Epithelial cell of esophagus (primary cell): ENCODE results near the gene TCEAL4.
"Not testable (repeated sequence)": the region's sequence is repeated elsewhere in the genome, so short reads cannot be mapped to it uniquely, and the experiment has no call there.

ENCODE experiments used
- DNase-seq: peaks from one replicate; pipeline ENCODE4 v3.0.0; 2010; ENCODE audit warnings: low read depth
- H3K4me3 ChIP-seq: 2 replicates; pipeline ENCODE4 v1.5.1; 2011; ENCODE audit warnings: mild to moderate bottlenecking, low read length, control low read depth
- TF ChIP-seq, protein P1 (sequence below): IDR thresholded peaks from 2 replicates; pipeline ENCODE4 v1.5.1; 2011; ENCODE audit warnings: low read depth, mild to moderate bottlenecking, low read length, control low read depth, inconsistent platforms; ENCODE audit not compliant: insufficient read depth; ENCODE audit errors: missing control alignments

The TCEAL4 gene

GRCh38 chrX:103584596-103584995 lies 719 bp upstream of the TCEAL4 start:
- no peak for DNase-seq
- TF ChIP-seq, protein P1, sequence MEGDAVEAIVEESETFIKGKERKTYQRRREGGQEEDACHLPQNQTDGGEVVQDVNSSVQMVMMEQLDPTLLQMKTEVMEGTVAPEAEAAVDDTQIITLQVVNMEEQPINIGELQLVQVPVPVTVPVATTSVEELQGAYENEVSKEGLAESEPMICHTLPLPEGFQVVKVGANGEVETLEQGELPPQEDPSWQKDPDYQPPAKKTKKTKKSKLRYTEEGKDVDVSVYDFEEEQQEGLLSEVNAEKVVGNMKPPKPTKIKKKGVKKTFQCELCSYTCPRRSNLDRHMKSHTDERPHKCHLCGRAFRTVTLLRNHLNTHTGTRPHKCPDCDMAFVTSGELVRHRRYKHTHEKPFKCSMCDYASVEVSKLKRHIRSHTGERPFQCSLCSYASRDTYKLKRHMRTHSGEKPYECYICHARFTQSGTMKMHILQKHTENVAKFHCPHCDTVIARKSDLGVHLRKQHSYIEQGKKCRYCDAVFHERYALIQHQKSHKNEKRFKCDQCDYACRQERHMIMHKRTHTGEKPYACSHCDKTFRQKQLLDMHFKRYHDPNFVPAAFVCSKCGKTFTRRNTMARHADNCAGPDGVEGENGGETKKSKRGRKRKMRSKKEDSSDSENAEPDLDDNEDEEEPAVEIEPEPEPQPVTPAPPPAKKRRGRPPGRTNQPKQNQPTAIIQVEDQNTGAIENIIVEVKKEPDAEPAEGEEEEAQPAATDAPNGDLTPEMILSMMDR = no peak
- H3K4me3 ChIP-seq = no peak overlapping the region

- peak; percentile 20 for DNase-seq
- TF ChIP-seq, protein P1 = no peak
- H3K4me3 ChIP-seq = peak overlapping the region; percentile 68
These were observed 965 bp downstream of the TCEAL4 start for GRCh38 chrX:103586314-103586646.

GRCh38 chrX:103586659-103587058 lies 1.3 kb downstream of the TCEAL4 start:
- no peak overlapping the region for H3K4me3 ChIP-seq
- DNase-seq = no peak
- TF ChIP-seq, protein P1 = no peak

DNA sequence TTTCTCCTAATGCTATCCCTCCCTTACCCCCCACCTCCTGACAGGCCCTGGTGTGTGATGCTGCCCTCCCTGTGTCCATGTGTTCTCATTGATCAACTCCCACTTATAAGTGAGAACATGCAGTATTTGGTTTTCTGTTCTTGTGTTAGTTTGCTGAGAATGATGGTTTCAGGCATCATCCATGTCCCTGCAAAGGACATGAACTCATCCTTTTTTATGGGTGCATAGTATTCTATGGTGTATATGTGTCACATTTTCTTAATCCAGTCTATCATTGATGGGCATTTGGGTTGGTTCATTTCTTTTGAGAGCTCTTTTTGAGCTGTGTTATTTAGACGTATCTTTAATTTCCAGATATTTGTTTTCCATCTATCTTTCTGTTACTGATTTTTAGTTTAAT lies 7.0 kb downstream of the TCEAL4 start:
- not testable (repeated sequence) for DNase-seq, H3K4me3 ChIP-seq

- not testable (repeated sequence) for H3K4me3 ChIP-seq, DNase-seq
These were observed 9.9 kb downstream of the TCEAL4 start for GRCh38 chrX:103595202-103595601.

- peak; percentile 25 for DNase-seq
- TF ChIP-seq, protein P1 = no peak
- peak within 1 kb of the TSS; percentile 56 for H3K4me3 ChIP-seq
These were observed 22.3 kb downstream of the TCEAL4 start, which contains the start of gene TCEAL3 for GRCh38 chrX:103607364-103608305. Gene TCEAL3, plus strand, starts transcription at chrX:103607963. Its CDS starts 1,102 bp downstream, at chrX:103609065.

DNA sequence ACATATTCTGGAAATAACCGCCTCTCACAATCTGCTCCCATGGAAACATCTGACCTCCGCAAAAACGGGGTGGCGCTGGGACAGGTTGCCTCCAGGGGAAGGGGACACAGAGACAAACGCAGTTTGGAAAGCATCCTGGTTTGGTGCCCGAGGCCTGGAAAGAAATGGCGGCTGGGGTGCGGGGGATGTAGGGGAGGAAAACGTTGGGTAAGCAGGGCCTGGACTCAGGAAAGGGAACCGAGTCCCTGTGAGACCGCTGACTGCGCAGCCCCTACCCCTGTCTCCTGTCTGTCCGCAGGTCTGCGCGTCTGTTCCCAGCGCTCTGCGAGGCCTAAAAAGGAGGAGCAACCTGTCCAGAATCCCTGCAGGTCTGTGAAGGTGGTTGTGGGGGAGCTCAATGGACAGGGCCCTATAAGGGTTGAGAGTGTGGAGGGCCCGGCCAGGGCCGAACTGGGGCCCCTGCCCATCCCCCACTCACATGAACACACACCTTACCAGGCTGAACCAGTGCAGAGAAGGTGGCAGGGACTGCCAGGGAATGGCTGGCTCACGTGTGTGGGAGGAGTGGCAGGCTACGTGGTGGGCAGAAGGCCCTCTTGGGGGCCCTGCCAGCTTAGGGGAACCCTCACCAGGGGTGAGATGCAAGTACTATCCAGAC lies 23.1 kb downstream of the TCEAL4 start:
- TF ChIP-seq, protein P1 = no peak
- H3K4me3 ChIP-seq = peak overlapping the region; percentile 56
- no peak for DNase-seq

DNA sequence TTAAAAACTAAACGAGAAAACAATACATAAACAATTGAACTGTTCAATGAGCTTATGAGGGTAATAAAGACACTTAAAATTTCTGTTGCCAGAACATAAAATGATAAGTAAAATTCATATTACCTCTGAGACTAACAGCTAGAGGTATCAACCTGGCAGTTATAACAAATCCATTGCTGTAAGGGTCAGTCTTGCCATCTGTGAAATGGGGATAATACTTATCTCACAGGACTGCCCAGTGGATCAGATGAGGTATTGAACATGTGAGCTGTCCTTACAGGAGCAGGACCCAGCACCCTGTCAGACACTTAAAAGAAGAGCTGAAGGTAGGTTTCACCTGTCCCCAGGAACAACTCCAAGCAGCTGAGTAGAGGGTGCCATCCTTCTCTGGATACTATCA lies 25.0 kb downstream of the TCEAL4 start:
- no peak overlapping the region for H3K4me3 ChIP-seq
- TF ChIP-seq, protein P1 = no peak
- no peak for DNase-seq
